GM12892 (cell line): ENCODE results near the gene PRKCH.

Experiments used
- POLR2A ChIP-seq: IDR thresholded peaks from 2 replicates; pipeline ENCODE4 v1.6.1; 2011; ENCODE audit warnings: low read depth, low read length, control low read depth
- POLR2AphosphoS5 ChIP-seq: IDR thresholded peaks from 2 replicates; pipeline ENCODE4 v1.6.1; 2011; ENCODE audit warnings: low read depth, low read length, control low read depth
- TAF1 ChIP-seq: IDR thresholded peaks from 2 replicates; pipeline ENCODE4 v1.6.1; 2011; ENCODE audit warnings: low read depth, mild to moderate bottlenecking, control low read depth, low read length, borderline replicate concordance

DNA sequence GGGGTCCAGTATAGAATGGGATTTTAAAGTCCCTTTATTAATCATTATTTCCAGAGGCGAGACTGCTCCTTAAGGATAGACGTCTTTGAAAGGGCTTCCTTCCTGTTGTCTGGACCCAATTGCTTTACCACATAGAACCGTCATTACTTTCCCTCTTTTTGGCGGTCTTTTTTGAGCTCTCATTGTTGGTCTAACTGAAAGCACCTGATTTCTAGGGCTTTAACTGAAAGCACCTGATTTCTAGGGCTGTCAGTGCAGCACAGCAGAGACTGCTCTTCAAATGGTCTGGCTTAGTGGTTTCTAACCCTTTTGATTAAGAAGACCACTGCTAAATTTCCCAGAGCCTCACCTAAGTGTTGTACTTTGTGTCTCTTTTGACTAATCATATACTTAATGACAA, 95.8 kb downstream of the PRKCH start:
- TF ChIP-seq POLR2A (no peak), TAF1 (no peak), POLR2AphosphoS5 (no peak)
